BE2C (cell line): ENCODE measurements around the gene ZMYND8.

ENCODE experiments used
- DNase-seq: peaks from one replicate; pipeline ENCODE4 v3.0.0-alpha.2; 2020
- H3K27me3 ChIP-seq: fragments of 250-450 bp; sonication (Bioruptor Pico); 2 replicates; pipeline ENCODE4 v1.5.1; 2020; ENCODE audit warnings: mild to moderate bottlenecking
- H3K36me3 ChIP-seq: fragments of 250-450 bp; sonication (Bioruptor Pico); 2 replicates; pipeline ENCODE4 v1.5.1; 2020; ENCODE audit warnings: mild to moderate bottlenecking
- H3K4me1 ChIP-seq: fragments of 250-450 bp; sonication (Bioruptor Pico); 2 replicates; pipeline ENCODE4 v1.5.1; 2020
- H3K4me3 ChIP-seq: 2 replicates; pipeline ENCODE4 v1.5.1; 2011; ENCODE audit warnings: low read depth, low read length
- H3K9me3 ChIP-seq: fragments of 250-450 bp; sonication (Bioruptor Pico); 2 replicates; pipeline ENCODE4 v1.5.1; 2020
- TF ChIP-seq, protein P1 (sequence below): IDR thresholded peaks from 2 replicates; pipeline ENCODE4 v1.5.1; 2012; ENCODE audit warnings: mild to moderate bottlenecking, low read depth, low read length

ZMYND8 gene

DNA sequence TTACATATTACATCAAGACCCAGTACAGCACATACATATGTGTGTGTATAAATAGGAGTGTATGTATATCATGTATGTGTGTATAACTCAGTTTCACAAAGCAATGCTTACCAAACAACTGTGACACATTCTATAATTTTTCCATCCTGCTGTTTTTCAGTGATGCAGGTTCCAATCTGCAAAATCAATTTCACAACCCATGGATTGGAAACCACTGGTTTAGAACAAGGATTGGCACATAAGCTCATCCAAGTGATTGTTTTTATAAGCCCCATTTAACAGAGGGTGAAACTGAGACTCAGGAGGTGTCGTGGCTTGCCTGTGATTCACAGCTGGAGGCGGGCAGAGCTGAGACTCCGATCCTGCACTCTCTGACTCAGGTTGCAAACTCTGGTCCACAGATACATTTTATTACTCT, 158.2 kb downstream of the ZMYND8 start:
- H3K9me3 ChIP-seq, result no peaks in the 10 kb centered on the region
- no peaks in the 10 kb centered on the region for H3K36me3 ChIP-seq
- no peak overlapping the region for H3K4me3 ChIP-seq
- no peaks in the 10 kb centered on the region for H3K4me1 ChIP-seq
- TF ChIP-seq, protein P1, sequence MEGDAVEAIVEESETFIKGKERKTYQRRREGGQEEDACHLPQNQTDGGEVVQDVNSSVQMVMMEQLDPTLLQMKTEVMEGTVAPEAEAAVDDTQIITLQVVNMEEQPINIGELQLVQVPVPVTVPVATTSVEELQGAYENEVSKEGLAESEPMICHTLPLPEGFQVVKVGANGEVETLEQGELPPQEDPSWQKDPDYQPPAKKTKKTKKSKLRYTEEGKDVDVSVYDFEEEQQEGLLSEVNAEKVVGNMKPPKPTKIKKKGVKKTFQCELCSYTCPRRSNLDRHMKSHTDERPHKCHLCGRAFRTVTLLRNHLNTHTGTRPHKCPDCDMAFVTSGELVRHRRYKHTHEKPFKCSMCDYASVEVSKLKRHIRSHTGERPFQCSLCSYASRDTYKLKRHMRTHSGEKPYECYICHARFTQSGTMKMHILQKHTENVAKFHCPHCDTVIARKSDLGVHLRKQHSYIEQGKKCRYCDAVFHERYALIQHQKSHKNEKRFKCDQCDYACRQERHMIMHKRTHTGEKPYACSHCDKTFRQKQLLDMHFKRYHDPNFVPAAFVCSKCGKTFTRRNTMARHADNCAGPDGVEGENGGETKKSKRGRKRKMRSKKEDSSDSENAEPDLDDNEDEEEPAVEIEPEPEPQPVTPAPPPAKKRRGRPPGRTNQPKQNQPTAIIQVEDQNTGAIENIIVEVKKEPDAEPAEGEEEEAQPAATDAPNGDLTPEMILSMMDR, result no peak
- H3K27me3 ChIP-seq, result no peaks in the 10 kb centered on the region
- DNase-seq, result no peak

GRCh38 chr20:47196091-47197081, 160.1 kb downstream of the ZMYND8 start:
- no peaks in the 10 kb centered on the region for H3K4me1 ChIP-seq
- H3K9me3 ChIP-seq, result no peaks in the 10 kb centered on the region
- no peaks in the 10 kb centered on the region for H3K27me3 ChIP-seq
- TF ChIP-seq, protein P1, result peak; percentile 98
- peak; percentile 81 for DNase-seq
- H3K4me3 ChIP-seq, result peak overlapping the region; percentile 30
- no peaks in the 10 kb centered on the region for H3K36me3 ChIP-seq

- no peaks in the 10 kb centered on the region for H3K36me3 ChIP-seq
- H3K9me3 ChIP-seq, result no peaks in the 10 kb centered on the region
- H3K27me3 ChIP-seq, result no peaks in the 10 kb centered on the region
- H3K4me1 ChIP-seq, result no peaks in the 10 kb centered on the region
- TF ChIP-seq, protein P1, result no peak
- no peak overlapping the region for H3K4me3 ChIP-seq
- no peak for DNase-seq
Measured at GRCh38 chr20:47195573-47195972, 160.9 kb downstream of the ZMYND8 start.

- Histone ChIP-seq H3K4me1 (no peaks in the 10 kb centered on the region), H3K27me3 (peaks cover 13% of the 10 kb centered on the region), H3K36me3 (no peaks in the 10 kb centered on the region), H3K9me3 (no peaks in the 10 kb centered on the region), H3K4me3 (no peak overlapping the region)
- DNase-seq, result no peak
- TF ChIP-seq, protein P1, result no peak
Measured at GRCh38 chr20:47191956-47192355, 164.5 kb downstream of the ZMYND8 start.

DNA sequence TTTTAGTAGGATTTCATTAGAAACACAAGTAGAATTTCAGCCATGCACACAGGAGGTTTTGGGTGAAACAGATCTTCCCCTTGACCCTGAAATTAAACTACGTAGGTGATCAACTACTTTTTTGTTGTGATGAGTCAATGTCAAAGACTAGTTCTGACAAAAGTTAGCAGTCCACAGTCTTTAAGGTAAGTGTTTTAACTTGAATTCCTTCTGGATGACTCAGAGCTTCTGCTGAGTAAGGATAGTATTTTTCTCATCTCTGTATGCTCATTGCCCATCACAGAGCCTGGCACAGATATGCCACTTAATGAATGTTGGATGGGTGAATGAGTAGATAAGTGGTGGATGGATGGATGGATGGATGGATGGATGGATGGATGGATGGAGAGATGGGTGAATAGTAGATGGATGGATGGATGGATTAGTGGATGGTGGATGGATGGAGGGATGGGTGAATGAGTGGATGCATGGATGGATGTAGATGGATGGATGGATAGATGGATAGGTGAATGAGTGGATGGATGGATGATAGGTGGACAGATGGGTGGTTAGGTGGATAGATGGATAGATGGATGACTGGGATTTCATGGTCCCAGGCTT, 165.3 kb downstream of the ZMYND8 start:
- H3K4me1 ChIP-seq, result no peaks in the 10 kb centered on the region
- DNase-seq, result no peak

More for the DNA sequence above, 165.3 kb downstream of the ZMYND8 start:
- TF ChIP-seq, protein P1, result no peak
- H3K27me3 ChIP-seq, result peaks cover 13% of the 10 kb centered on the region
- no peaks in the 10 kb centered on the region for H3K9me3 ChIP-seq
- no peak overlapping the region for H3K4me3 ChIP-seq
- H3K36me3 ChIP-seq, result no peaks in the 10 kb centered on the region
